Endothelial cell of umbilical vein (primary cell): Measurements from ENCODE around the gene FCMR. TPM values are rescaled to one million over a fixed set of nuclear protein-coding genes. Genes with fewer than 3 reads are reported as not detected.

ENCODE experiments used
- BruUV-seq: library from RNA; stranded (reverse); fragments of 400-500 nt; replicated peaks from 2 replicates; lab custom pipeline; 2021; lab: Mats Ljungman, UMichigan
- CTCF ChIA-PET: fragments of 300-600, 350-600 bp; sonication (Branson Sonifier 250); formaldehyde crosslinking; loops from one replicate; lab custom pipeline; 2021; ENCODE audit warnings: antibody characterized with exemption, inconsistent platforms; lab: Charles Lee
- POLR2A ChIA-PET: fragments of 300-600, 350-600 bp; sonication (Branson Sonifier 250); formaldehyde crosslinking; loops from one replicate; lab custom pipeline; 2021; ENCODE audit warnings: antibody characterized with exemption, inconsistent platforms; lab: Charles Lee
- DNase-seq: peaks from one replicate; pipeline ENCODE4 v3.0.0-alpha.2; 2011; ENCODE audit warnings: low read depth, low spot score
- FAIRE-seq: peaks from 2 replicates; lab custom pipeline; 2011; peaks lifted over from hg19 to GRCh38; lab: Jason Lieb, UNC
- H2AFZ ChIP-seq: 2 replicates; pipeline ENCODE4 v1.6.0; 2012; ENCODE audit warnings: low read depth, low read length, control low read depth, inconsistent platforms
- H3K27ac ChIP-seq: 2 replicates; pipeline ENCODE4 v1.5.1; 2011; ENCODE audit warnings: low read depth, mild to moderate bottlenecking, control low read depth, low read length, moderate library complexity; ENCODE audit not compliant: insufficient read depth
- H3K27me3 ChIP-seq, 2 experiments: 2 replicates each; pipeline versions ENCODE4 v1.6.0 to v1.6.1; 2011; ENCODE audit warnings: low read length in 2 of 2, mixed read lengths in 1 of 2; ENCODE audit not compliant: control insufficient read depth in 2 of 2, insufficient read depth in 2 of 2
- H3K36me3 ChIP-seq, 2 experiments: 2 replicates in 1 of 2; 3 replicates in 1 of 2; pipeline ENCODE4 v1.5.1; 2011; ENCODE audit warnings: low read length in 2 of 2, mild to moderate bottlenecking in 1 of 2, moderate library complexity in 1 of 2; ENCODE audit not compliant: control insufficient read depth in 2 of 2, insufficient read depth in 2 of 2; ENCODE audit errors: extremely low read depth in 1 of 2
- H3K4me1 ChIP-seq: 3 replicates; pipeline ENCODE4 v1.5.1; 2011; ENCODE audit warnings: mild to moderate bottlenecking, low read length; ENCODE audit not compliant: control insufficient read depth, insufficient read depth; ENCODE audit errors: extremely low read depth
- H3K4me2 ChIP-seq: 2 replicates; pipeline ENCODE4 v1.6.1; 2011; ENCODE audit warnings: low read length, control low read depth, mixed read lengths; ENCODE audit not compliant: insufficient read depth
- H3K4me3 ChIP-seq, 3 experiments: fragments of 200-600 bp in 1 of 3; sonication (generic), shearing (Covaris generic) in 1 of 3; replicated peaks in 1 of 3; 2 replicates each; pipeline ENCODE4 v1.5.1; 2011 to 2016; ENCODE audit warnings: control low read depth in 3 of 3, low read length in 3 of 3, mild to moderate bottlenecking in 2 of 3, inconsistent platforms in 1 of 3, low read depth in 1 of 3, moderate library complexity in 1 of 3; ENCODE audit not compliant: insufficient read depth in 1 of 3
- H3K79me2 ChIP-seq: 2 replicates; pipeline ENCODE4 v1.6.0; 2012; ENCODE audit warnings: low read length, inconsistent platforms; ENCODE audit not compliant: control insufficient read depth, insufficient read depth
- H3K9ac ChIP-seq: replicated peaks from 2 replicates; pipeline ENCODE3; 2011; ENCODE audit warnings: low read length, control low read depth; ENCODE audit not compliant: insufficient read depth; ENCODE audit errors: extremely low read depth
- H3K9me1 ChIP-seq: replicated peaks from 3 replicates; pipeline ENCODE4 v1.6.0; 2011; ENCODE audit warnings: mild to moderate bottlenecking, low read length; ENCODE audit not compliant: control insufficient read depth, insufficient read depth; ENCODE audit errors: extremely low read depth
- H3K9me3 ChIP-seq: replicated peaks from 2 replicates; pipeline ENCODE4 v1.5.1; 2012; ENCODE audit warnings: low read length, inconsistent platforms; ENCODE audit not compliant: control insufficient read depth, insufficient read depth
- H4K20me1 ChIP-seq: replicated peaks from 2 replicates; pipeline ENCODE3; 2011; ENCODE audit warnings: mild to moderate bottlenecking, low read length; ENCODE audit not compliant: control insufficient read depth, insufficient read depth; ENCODE audit errors: extremely low read depth
- CTCF ChIP-seq, 2 donors: IDR thresholded peaks; 1 replicate in 1 of 2; 2 replicates in 1 of 2; pipeline ENCODE4 v1.5.1; 2011; ENCODE audit warnings: low read length in 2 of 2, mild to moderate bottlenecking in 2 of 2, moderate library complexity in 2 of 2, control low read depth in 1 of 2, inconsistent platforms in 1 of 2, low read depth in 1 of 2; ENCODE audit not compliant: insufficient read depth in 1 of 2; ENCODE audit errors: extremely low read depth in 1 of 2
- EZH2 ChIP-seq: IDR thresholded peaks from 2 replicates; pipeline ENCODE4 v1.6.1; 2012; ENCODE audit warnings: borderline replicate concordance, low read depth, mild to moderate bottlenecking, moderate library complexity, low read length, inconsistent platforms; ENCODE audit not compliant: severe bottlenecking
- FOS ChIP-seq: IDR thresholded peaks from 2 replicates; pipeline ENCODE4 v1.6.1; 2011; ENCODE audit warnings: mild to moderate bottlenecking, low read length, moderate library complexity, borderline replicate concordance; ENCODE audit not compliant: insufficient read depth
- GATA2 ChIP-seq: IDR thresholded peaks from 2 replicates; pipeline ENCODE4 v1.7.0; 2011; ENCODE audit warnings: low read depth, mild to moderate bottlenecking, moderate library complexity, mixed read lengths, low read length; ENCODE audit not compliant: insufficient read length, insufficient read depth
- JUN ChIP-seq: IDR thresholded peaks from 2 replicates; pipeline ENCODE4 v1.6.1; 2011; ENCODE audit warnings: borderline replicate concordance, low read depth; ENCODE audit not compliant: insufficient read length, insufficient read depth
- MAX ChIP-seq: IDR thresholded peaks from 2 replicates; pipeline ENCODE4 v1.6.1; 2011; ENCODE audit not compliant: insufficient read depth, insufficient read length
- MYC ChIP-seq: IDR thresholded peaks from one replicate; pipeline ENCODE4 v1.6.1; 2011; ENCODE audit warnings: mild to moderate bottlenecking, low read depth, low read length
- POLR2A ChIP-seq: IDR thresholded peaks from 2 replicates; pipeline ENCODE4 v1.6.1; 2012; ENCODE audit warnings: low read depth, mild to moderate bottlenecking, control low read depth, low read length
- dilution Hi-C: fragments of 300-500 bp; cut with MboI; formaldehyde crosslinking; loops from one replicate; pipeline ENCODE4 v1.15.0; 2019; ENCODE audit warnings: low sequenced_read_pairs; ENCODE audit not compliant: extremely low pct_ligation_motif_present
- intact Hi-C: fragments of 100-400 bp; cut with micrococcal nuclease; formaldehyde crosslinking; loops from one replicate; pipeline ENCODE4 v1.10.0; 2022
- polyA plus RNA-seq, 4 experiments: library from polyadenylated mRNA; depleted of rRNA in 3 of 4; stranded (reverse) in 3 of 4; unstranded in 1 of 4; fragments of >200 nt; gene quantifications; 2 replicates each; pipeline versions ENCODE4 v1.2.1 to v1.2.3, GENCODE V29; 2011 to 2012; ENCODE audit warnings: missing spikeins in 1 of 4
- total RNA-seq: library from RNA; stranded (reverse); gene quantifications from 2 replicates; pipeline ENCODE4 v1.2.3, GENCODE V29; 2021

Gene FCMR
- total and polyA plus RNA-seq, 2 donors (not counting 3 experiments of a cell fraction or from before 2014, with no cell fraction given): not detected

DNA sequence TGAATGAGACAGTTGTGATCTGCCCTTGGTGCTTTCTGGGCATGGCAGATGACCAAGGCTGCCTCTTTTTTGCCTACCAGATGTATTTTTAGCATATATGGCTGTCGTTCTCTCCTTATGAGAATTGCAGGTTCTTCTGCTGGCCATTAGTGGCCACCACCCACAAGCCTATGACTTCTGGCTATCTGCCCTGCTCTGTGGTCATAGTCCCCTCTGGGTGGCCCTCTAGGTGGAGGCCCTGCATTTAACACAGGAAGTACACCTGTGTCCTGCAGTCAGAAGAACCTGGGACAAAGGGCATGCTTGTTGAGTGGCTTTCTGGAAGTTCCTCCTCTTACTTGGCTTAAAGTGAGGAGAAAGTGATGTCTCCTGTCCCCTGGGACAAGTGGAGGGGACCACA is 42.0 kb upstream of the FCMR start:
- Histone ChIP-seq H3K9me3 (no peaks in the 10 kb centered on the region), H3K9me1 (no peaks in the 10 kb centered on the region), H3K27me3 (peaks cover 0 to 2% of the 10 kb centered on the region in 2 experiments), H2AFZ (no peak overlapping the region), H3K36me3 (no peaks in the 10 kb centered on the region), H3K27ac (no peak overlapping the region), H3K4me1 (no peaks in the 10 kb centered on the region), H3K4me2 (no peak overlapping the region), H3K4me3 (no peak overlapping the region), H3K9ac (no peak overlapping the region), H3K79me2 (no peaks in the 10 kb centered on the region), H4K20me1 (no peaks in the 10 kb centered on the region)
- TF ChIP-seq FOS (no peak), GATA2 (no peak), MAX (no peak), CTCF (IDR thresholded peaks at IDR 0.05; ENCODE audit: extremely low read depth in 1 of 2, insufficient read depth in 1 of 2, low read depth in 1 of 2, low read length in 2 of 2) (no peak), POLR2A (no peak), JUN (no peak), MYC (no peak), EZH2 (no peak)
- CTCF ChIA-PET: interaction anchor here (1.3 kb wide), 1 partner anchor 51 kb away, joined by 5 read pairs; no protein-coding TSS in a partner anchor
- FAIRE-seq (no peak), DNase-seq (no peak)
- BruUV-seq: no TSS peak
- intact Hi-C loops: no loop called here
- dilution Hi-C loops: no loop called here
- POLR2A ChIA-PET: no interaction called here
